ENCODE data around the gene CHRNG. TPM values are rescaled to one million over a fixed set of nuclear protein-coding genes. Genes with fewer than 3 reads are reported as not detected.
"Not testable (repeated sequence)": the region's sequence is repeated elsewhere in the genome, so short reads cannot be mapped to it uniquely, and the experiment has no call there.

Gene CHRNG
- total and polyA plus RNA-seq, 7 donors, result not detected

GRCh38 chr2:232568161-232568560 is 28.7 kb downstream of the CHRNG start:
- Histone ChIP-seq H3K4me3 (no peak overlapping the region), H3K9me3 (no peaks in the 10 kb centered on the region), H3K27me3 (no peaks in the 10 kb centered on the region), H3K36me3 (peaks cover 49 to 100% (median 58%) of the 10 kb centered on the region in 4 donors), H3K4me1 (no peaks in the 10 kb centered on the region), H3K27ac (no peak overlapping the region)
- WGBS, 2 donors, result 33 to 68% methylated on average over 5 of the region's 5 CpGs
- TF ChIP-seq CTCF (IDR thresholded peaks at IDR 0.05), result no peak
- no peak for TF ChIP-seq EP300 (IDR thresholded peaks at IDR 0.05)
- intact Hi-C loops (cut with DNase I), result no loop called here
- DNase-seq, result no peak

GRCh38 chr2:232569541-232569940 is 30.0 kb downstream of the CHRNG start:
- intact Hi-C loops (cut with DNase I), result no loop called here
- Histone ChIP-seq H3K27ac (no peak overlapping the region), H3K9me3 (no peaks in the 10 kb centered on the region), H3K4me1 (no peaks in the 10 kb centered on the region), H3K36me3 (peaks cover 48 to 100% (median 64%) of the 10 kb centered on the region in 4 donors), H3K27me3 (no peaks in the 10 kb centered on the region), H3K4me3 (no peak overlapping the region)
- TF ChIP-seq CTCF (IDR thresholded peaks at IDR 0.05) (no peak), POLR2A (IDR thresholded peaks at IDR 0.05) (no peak), EP300 (IDR thresholded peaks at IDR 0.05) (no peak), POLR2AphosphoS5 (IDR thresholded peaks at IDR 0.05) (no peak)
- 96 to 98% methylated on average over 9 of the region's 9 CpGs for WGBS, 2 donors
- no peak for DNase-seq

GRCh38 chr2:232570481-232570880 is 31.0 kb downstream of the CHRNG start:
- intact Hi-C loops (cut with DNase I); H3K4me1 ChIP-seq; H3K27ac ChIP-seq; H3K4me3 ChIP-seq; H3K27me3 ChIP-seq; DNase-seq; H3K9me3 ChIP-seq: not testable (repeated sequence)
- peaks cover 38 to 100% (median 56%) of the 10 kb centered on the region in 4 donors for H3K36me3 ChIP-seq
- 87 to 95% methylated on average over 6 of the region's 6 CpGs for WGBS, 2 donors

GRCh38 chr2:232571026-232571474 is 31.6 kb downstream of the CHRNG start:
- TF ChIP-seq EP300 (IDR thresholded peaks at IDR 0.05) (no peak), POLR2AphosphoS5 (IDR thresholded peaks at IDR 0.05) (no peak), POLR2A (IDR thresholded peaks at IDR 0.05) (no peak), CTCF (IDR thresholded peaks at IDR 0.05) (no peak)
- Histone ChIP-seq H3K4me1 (no peaks in the 10 kb centered on the region), H3K36me3 (peaks cover 36 to 97% (median 53%) of the 10 kb centered on the region in 4 donors), H3K9me3 (no peaks in the 10 kb centered on the region), H3K27me3 (no peaks in the 10 kb centered on the region), H3K4me3 (no peak overlapping the region), H3K27ac (no peak overlapping the region)
- DNase-seq, result no peak
- WGBS, 2 donors, result 28 to 69% methylated on average over 7 of the region's 7 CpGs
- intact Hi-C loops (cut with DNase I), result no loop called here

- Histone ChIP-seq H3K4me1 (no peaks in the 10 kb centered on the region), H3K9me3 (no peaks in the 10 kb centered on the region), H3K4me3 (no peak overlapping the region), H3K27ac (no peak overlapping the region), H3K36me3 (peaks cover 18 to 88% (median 34%) of the 10 kb centered on the region in 4 donors), H3K27me3 (no peaks in the 10 kb centered on the region)
- no peak for TF ChIP-seq EP300 (IDR thresholded peaks at IDR 0.05)
- TF ChIP-seq POLR2AphosphoS5 (IDR thresholded peaks at IDR 0.05), result no peak
- TF ChIP-seq CTCF (IDR thresholded peaks at IDR 0.05), result no peak
- TF ChIP-seq POLR2A (IDR thresholded peaks at IDR 0.05), result no peak
- no peak for DNase-seq
- intact Hi-C loops (cut with DNase I), result no loop called here
Observed at GRCh38 chr2:232573042-232573441, 33.5 kb downstream of the CHRNG start.

Measured in sigmoid colon (tissue), 7 donors.